GM21576 (cell line): ENCODE data around the gene PIKFYVE.

Experiments used
- ATAC-seq: cut with Tn5 transposase; IDR thresholded peaks from one replicate; pipeline ENCODE4 v1.9.1; 2021; ENCODE audit warnings: mild to moderate bottlenecking, moderate library complexity; ENCODE audit not compliant: unreplicated experiment

The PIKFYVE gene

GRCh38 chr2:208406474-208407451 lies 140.7 kb downstream of the PIKFYVE start, which contains the start of gene PTH2R:
Gene PTH2R (plus strand): TSS chr2:208406792. CDS start chr2:208407044, 252 bp downstream.
- ATAC-seq: no peak

- no peak for ATAC-seq
These were observed 141.6 kb downstream of the PIKFYVE start for GRCh38 chr2:208407667-208408066.
